Pulmonary artery endothelial cell (primary cell): ENCODE measurements around the gene KLHL13. TPM values are rescaled to one million over a fixed set of nuclear protein-coding genes. Genes with fewer than 3 reads are reported as not detected.
"Not testable (repeated sequence)": the region's sequence is repeated elsewhere in the genome, so short reads cannot be mapped to it uniquely, and the experiment has no call there.

ENCODE experiments used
- DNase-seq: peaks from one replicate; pipeline ENCODE4 v3.0.0-alpha.2; 2011; ENCODE audit warnings: low read depth, low spot score
- total RNA-seq: library from RNA; depleted of rRNA; stranded (reverse); fragments of >200 nt; gene quantifications from 2 replicates; pipeline ENCODE4 v1.2.3, GENCODE V29; 2014

Gene KLHL13, protein sequence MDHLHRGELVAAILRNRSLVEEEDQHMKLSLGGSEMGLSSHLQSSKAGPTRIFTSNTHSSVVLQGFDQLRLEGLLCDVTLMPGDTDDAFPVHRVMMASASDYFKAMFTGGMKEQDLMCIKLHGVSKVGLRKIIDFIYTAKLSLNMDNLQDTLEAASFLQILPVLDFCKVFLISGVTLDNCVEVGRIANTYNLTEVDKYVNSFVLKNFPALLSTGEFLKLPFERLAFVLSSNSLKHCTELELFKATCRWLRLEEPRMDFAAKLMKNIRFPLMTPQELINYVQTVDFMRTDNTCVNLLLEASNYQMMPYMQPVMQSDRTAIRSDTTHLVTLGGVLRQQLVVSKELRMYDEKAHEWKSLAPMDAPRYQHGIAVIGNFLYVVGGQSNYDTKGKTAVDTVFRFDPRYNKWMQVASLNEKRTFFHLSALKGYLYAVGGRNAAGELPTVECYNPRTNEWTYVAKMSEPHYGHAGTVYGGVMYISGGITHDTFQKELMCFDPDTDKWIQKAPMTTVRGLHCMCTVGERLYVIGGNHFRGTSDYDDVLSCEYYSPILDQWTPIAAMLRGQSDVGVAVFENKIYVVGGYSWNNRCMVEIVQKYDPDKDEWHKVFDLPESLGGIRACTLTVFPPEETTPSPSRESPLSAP
- total RNA-seq = 14.3 and 15.5 TPM in 2 replicates

DNA sequence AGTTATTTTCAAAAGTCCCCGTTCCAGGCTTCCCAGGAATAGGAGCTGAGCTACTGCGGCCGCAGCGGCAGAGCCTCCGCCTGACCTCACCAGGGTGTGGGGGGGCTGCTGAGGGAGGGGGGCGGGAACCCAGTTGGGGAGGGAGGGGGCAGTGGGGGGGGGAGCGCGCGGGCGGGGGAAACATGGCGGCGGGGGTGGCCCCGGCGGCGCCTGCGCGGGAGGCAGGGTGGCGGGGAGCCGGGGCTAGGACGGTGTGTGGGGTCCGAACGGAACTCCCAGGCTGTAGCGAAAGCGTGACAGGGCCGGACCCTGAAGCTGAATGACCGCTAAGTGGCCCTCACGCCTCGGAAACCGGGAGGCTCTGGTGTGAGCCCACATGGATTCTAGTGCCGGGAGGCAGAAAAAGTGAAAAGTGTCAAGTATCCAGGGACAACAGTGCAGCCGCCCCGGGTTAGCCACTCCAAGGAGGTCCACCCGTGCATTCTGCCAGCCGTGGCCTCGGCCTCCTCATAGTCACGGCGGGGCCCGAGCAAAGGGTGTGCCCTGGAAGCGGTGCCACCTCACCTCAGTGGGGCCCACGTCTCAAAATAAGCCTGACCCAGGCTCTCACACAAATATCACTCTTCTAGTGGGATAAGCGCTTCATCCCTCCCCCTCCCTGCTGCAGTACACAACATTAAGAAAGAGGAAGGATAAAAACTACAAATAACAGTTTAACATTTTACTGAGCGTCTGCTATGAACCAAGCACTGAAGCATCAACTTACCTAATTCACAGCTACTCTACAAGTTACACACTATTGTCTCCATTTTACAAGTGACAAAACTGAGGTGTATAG is at the start of gene KLHL13:
Gene KLHL13, minus strand, starts transcription at position 98 of the 838 bp plus-strand sequence. CDS start 88,337 bp downstream, outside the sequence.
- DNase-seq = no peak

DNA sequence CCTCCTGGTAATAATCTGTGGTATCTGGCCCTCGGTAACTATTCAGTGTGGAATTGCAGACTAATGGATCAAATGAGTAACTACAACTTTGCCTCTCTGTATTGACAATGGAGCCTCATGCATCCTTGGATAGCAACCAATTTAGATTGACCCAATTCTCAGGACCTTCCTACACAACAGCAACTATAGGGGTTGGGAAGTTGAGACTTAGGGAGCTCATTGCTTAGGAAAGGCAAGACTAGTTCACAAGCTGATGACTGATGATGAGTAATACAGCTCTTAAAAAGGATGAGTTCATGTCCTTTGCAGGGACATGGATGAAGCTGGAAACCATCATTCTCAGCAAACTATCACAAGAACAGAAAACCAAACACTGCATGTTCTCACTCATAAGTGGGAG is 47.5 kb upstream of the KLHL13 start:
- no peak for DNase-seq

DNA sequence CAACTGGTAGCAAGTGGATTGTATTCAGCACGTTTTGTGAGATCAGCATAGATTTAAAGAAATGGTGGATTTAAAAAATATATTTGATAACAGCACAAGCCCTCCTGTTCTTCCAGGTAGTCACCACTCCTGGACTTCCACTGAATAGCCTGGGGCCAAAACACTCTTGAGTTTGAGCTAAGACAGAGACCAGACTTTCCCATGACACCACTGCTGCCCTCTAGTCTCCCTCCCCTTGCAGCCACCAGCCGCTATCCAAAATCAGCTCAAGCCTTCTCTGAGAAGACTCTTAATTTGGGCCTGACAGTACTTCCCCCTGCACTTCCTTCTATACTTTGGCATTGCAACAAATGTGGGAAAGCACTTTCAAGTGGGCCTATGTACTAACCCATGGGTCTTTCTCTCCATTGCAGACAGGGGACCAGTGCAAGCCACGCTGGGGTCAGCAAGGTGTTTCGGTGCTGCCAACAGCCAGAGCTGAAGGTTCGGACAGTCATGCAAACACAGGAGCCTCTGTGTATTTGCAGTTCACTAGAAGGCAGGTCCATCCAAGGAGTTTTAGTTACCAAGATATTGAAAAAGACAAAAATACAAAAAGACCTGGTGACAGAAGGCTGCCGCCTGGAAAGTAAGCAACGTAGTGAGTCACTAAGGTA is 40.5 kb upstream of the KLHL13 start:
- DNase-seq = no peak

DNA sequence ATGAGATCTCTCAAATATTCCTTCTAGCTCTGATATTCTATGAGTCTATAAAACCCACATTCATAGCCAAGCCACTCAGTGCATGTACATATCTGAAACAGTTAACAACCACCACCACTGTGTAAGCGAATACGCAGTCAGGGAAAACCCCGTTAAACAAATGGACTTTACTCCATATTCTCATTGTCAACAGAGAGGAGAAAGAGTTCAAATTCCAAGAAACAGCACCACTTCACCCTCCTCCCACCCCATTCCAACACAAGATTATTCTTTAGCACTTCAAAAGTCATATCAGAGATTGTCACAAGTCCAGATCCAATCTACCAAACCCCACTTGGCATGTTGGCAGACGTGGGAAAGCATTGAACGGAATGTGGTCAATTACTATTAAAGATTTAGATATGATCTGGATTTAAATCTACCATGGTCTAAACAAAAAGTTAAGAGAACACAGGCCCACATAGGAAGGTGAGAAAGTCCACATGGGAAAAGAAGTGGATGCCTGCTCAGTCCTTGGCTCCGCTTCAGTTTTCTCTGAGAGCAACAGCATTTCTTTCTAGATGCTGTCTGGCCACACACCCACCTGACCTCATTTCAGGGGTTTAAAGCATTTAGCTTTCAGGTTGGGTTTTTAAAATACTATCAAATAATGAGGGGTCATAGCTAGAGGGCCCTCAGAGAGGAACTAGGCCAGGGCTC is 39.8 kb upstream of the KLHL13 start:
- no peak for DNase-seq

DNA sequence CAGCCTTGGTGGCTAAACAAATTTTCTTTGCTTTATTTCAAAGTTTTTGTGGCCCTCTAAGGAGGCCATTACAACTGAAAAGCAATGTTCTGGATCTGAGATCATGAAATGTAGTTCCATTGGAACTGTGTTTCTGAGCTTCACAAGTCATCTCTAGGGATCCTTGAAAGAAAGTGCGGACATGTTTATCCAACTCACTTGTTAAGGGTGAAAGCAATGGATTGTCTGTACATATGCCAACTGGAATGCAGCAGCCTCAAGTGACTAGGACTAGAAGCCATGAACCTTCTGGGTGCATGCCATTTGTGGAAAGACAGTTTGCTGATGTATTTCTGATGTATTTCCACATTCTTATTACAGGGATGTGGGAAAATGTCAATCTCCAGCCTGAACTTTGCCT is 36.7 kb upstream of the KLHL13 start:
- no peak for DNase-seq

DNA sequence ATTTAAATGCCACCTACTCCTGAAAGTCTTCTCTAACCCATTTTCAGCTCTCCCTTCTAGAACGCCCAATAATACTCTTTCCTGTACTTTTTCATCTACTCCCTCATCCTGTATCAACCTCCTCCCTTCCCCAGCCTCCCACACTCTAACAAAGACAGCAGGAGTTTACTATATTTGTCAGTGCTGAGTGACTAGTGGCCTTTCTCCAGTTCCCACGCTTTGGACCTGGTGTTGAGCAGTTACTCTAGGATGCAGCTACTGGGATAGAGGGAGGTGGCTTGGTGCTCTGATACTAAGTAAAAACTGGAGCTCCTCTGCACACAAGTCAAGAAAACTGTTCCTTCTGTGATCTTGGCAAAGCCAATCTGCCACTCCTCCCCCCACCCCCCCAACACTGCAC is 36.1 kb upstream of the KLHL13 start:
- DNase-seq = no peak

DNA sequence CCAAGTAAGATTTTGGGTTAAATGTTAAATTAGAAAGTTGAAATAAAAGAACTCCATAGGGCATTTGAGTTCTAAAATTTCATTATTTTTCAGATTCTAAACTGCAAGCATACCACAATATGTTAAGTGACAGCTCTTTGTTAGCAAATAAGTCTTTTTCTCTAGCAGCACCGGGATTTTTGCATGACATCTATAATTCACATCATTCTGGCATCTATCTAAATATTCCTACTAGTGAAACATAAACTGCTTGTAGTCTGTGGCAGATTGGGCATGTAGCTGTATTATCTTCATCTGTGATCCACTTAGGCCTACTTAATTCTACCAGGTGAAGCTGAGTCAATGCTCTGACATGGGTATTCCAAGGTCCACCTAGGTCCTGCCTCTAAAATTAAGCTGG is 32.1 kb upstream of the KLHL13 start:
- no peak for DNase-seq

DNA sequence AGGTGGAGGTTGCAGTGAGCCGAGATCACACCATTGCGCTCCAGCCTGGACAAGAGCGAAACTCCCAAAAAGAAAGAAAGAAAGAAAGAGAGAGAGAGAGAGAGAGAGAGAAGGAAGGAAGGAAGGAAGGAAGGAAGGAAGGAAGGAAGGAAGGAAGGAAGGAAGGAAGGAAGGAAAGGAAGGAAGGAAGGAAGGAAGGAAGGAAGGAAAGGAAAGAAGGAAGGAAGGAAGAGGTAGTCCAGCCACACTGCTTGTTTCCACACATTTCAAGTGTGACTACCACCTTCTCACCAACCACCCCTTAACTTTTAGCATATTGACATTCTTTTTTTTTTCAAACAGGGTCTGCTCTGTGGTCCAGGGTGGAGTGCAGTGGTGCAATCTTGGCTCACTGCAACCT is 31.2 kb upstream of the KLHL13 start:
- not testable (repeated sequence) for DNase-seq

DNA sequence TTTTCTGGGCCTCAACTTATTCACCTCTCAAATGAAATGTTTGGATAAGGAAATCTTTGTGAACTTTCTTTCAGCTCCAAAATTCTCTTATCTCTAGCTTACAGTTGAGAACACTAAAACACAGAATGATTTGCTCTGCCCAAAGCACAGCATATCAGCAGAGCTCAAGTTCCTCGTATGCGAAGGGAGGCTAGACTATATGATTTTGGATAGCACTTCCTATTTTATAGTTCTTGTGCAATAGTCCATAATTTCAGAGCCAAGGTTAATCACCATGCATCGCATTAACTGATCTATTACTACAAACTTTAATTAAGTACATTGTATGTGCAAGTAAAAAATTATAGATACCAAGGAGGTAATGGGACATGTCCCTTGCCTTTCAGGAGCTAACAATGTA is 27.0 kb upstream of the KLHL13 start:
- no peak for DNase-seq

DNA sequence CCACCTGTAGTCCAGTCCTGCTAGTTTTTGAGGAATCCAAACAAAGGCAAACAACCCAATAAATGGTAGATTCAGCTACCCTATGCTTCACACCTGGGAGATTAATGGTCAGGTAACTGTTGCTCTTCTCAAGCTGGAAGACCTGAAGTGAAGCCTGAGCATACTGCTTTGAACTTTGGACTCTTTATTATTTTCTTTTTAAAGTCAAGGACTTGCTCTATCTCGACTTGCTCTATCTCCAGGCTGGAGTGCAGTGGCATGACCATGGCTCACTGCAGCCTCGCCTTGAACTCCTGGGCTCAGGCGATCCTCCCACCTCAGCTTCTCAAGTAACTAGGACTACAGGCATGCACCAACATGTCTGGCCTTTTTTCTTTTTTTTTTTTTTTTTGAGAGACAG is 14.7 kb upstream of the KLHL13 start:
- DNase-seq = no peak

DNA sequence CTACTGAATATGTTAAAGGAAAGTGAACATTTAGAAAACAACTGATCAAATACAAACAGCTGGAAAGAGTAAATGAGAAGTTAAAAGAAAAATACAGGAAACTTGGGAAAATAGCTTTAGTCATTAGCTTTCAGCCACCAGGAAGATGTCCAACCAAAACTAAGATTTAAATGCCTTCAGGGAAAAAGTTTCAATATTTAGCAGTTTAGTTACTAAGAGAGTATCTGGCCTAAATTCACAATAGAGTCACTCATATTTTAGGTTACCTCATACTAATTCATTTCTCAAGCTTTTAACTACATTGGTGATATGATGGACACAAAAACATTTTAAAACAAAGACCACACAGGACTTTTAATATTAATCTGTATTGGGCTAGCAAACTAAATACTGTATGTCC is 13.1 kb upstream of the KLHL13 start:
- no peak for DNase-seq

DNA sequence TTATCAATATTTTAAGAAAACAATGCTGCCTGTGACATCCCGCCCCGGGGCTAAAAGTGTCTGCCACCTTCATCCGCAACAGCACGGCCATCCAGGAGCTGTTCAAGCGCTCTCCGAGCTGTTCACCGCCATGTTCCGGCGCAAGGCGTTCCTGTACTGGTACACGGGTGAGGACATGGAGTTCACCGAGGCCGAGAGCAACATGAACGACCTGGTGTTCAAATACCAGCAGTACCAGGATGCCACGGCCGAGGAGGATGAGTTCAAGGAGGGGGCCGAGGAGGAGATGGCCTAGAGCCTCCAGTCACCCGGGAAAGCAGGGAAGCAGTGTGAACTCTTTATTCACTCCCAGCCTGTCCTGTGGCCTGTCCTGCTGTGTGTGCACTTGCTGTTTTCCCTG is 12.1 kb upstream of the KLHL13 start:
- no peak for DNase-seq

DNA sequence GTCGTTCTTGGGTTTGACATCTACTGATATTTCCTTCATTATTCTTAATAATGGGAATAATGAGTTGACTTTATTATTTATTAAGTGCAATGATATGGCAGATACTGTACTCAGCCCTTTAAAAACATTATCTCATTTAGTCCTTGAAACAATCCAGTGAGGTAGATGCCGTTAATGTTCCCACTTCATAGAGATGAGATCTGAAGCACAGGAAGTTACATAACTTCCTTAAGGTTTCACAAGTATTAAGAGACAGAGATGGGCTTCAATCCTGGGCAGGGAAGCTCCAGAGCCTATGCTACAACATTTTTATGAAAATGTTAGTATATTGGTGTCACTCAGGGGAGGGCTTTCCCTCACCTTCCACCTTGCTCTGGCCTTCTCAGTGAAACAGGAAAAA is 9.7 kb upstream of the KLHL13 start:
- DNase-seq = no peak

DNA sequence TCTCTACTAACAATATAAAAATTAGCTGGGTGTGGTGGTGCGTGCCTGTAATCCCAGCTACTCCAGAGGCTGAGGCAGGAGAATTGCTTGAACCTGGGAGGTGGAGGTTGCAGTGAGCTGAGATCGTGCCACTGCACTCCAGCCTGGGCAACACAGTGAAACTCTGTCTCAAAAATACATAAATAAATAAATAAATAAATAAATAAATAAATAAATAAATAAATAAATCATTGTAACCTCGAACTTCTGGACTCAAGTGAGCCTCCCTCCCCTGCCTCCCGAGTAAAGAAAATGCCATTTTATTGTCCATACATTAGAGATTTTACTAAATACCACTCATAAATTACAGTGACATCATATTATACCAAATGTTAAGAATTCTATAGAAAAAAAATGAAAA is 7.6 kb upstream of the KLHL13 start:
- DNase-seq = not testable (repeated sequence)

DNA sequence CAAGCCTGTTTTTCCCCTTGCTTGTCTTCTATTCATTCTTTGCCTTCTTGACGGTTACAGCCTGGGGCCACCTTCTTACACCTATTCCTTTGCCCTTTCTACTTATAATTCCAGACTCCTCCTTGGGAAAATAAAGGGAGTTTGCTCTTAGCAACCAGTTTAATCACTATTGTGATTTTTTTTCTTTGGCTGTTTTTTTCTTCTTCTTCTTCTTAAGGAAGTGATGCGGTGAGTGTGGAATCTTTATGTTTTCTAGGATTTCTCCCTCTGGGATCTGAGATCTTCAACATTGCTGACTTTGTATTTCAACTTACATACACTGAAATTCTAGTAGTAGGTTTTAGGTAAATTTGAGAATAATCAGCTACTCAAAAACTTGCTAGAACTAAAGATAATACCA is 1.1 kb upstream of the KLHL13 start:
- DNase-seq = no peak

DNA sequence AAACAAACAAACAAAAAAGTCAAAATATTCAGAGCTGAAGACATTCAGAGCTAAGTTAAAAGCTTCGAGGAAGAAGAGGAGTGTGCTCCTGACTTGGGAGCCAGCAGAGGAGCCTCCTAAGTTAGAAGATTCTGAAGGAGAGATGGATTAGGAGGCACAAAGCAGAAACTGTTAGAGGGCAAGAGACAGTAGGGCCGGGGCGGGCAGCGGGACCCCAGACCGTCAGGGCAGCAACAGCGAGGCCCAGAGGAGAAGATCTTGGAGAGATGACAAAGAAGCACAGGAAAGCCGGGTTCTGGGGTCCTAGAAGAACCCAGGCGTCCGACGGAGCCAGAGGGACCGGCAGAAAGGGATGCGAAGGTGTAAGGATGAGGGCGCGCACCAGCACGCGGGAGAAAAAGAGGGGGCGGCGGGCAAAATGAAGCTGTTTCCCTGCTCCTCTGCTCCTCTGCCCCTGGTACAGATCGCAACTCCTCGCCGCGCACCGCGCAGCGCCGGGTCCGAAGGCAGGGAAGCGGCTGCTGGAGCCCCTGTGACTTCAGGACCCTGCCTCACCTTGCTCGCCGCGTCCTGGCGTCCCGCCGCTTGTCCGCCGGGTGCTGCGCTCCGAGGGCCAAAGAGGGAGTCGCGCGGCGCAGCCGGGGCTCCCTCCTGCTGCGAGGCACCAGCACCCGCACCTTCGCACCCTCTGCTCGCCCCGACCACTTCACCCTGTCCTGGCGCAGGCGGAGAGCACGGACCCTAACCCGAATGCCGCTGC is 477 bp downstream of the KLHL13 start:
- DNase-seq = no peak

DNA sequence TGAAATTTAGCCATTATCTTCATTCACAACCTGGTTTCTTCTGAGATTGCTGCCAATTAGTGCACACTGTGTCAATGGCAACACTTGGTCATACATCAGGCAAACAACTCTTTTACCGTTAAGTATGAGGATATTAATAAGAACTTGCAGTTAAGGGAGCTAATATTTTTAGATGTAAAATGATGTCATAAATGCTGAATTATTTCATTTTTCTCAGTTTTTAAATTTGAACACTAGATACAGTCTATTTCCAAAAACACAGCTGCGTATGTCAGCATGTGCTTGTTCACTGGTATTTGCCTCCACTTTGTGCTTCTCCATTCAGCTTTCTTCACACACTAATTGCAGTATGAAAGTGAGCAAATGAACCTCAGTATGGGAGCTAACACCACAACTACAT is 1.6 kb downstream of the KLHL13 start:
- no peak for DNase-seq

DNA sequence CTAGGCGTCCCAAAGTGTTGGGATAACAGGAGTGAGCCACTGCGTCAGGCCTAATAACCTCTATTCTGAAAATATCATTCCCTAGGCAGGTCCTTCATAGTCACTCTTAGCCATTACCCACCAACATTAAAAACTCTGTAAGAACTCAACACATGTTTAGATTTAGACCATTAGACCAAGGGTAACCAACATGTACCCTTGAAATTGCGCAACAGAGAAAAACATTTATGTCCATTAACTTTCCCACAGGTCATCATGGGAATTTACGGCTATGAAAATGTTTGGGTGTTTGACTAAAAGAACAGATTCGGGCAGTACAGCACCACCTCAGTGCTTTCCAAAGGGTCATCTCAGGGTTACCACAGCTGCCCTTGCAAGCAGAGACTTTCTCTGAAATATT is 7.5 kb downstream of the KLHL13 start:
- DNase-seq = no peak

DNA sequence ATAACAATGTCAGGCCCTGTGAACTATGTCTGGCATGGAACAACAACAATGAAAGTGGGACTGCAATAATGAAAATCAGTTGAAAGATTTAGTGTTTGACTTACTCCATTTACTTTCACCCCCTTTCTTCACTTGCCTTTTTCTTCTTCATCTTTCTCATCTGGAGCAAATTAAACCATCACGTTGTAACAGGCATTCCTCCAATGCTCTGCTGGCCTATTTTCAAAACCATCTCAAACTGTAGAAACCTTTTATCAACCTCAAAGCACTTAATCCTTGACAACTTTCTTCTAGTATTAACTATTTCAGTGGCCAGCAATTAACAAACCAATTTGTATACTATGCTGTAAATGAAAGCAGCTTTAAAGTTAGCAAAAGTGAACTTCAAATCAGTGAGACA is 8.3 kb downstream of the KLHL13 start:
- no peak for DNase-seq

DNA sequence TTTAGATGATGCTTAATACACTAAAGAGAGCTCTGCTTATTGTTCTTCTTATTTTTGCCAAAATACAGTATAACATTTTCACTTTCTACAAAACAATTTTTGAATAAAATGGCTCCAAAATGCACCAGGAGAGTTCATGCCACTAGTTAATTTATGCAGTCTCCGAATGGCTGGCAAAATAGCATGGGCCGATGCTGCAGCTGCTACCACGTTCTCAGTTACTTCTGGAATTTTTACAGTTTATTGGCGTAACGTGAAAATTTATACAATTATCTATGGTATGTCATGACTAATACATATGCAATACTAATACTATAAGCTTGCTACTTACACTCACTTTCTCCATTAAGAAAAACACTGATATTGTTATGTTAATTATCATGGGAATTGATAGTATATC is 16.5 kb downstream of the KLHL13 start:
- no peak for DNase-seq
